Suprapubic skin (tissue), 3 donors: ENCODE data around the gene ZDHHC17.

ENCODE experiments used
- EP300 ChIP-seq: sonication (generic); formaldehyde crosslinking; IDR thresholded peaks from one replicate; pipeline ENCODE4 v1.6.1; 2017; ENCODE audit warnings: antibody characterized with exemption
- TF ChIP-seq, protein P1 (sequence below), 2 donors: fragments of 200-600 bp in 1 of 2; fragments of 450-650 bp in 1 of 2; sonication (generic) in 1 of 2; IDR thresholded peaks; one replicate each; pipeline ENCODE4 v1.5.1; 2016 to 2019; ENCODE audit warnings: antibody characterized with exemption in 2 of 2, mild to moderate bottlenecking in 1 of 2, moderate library complexity in 1 of 2

DNA sequence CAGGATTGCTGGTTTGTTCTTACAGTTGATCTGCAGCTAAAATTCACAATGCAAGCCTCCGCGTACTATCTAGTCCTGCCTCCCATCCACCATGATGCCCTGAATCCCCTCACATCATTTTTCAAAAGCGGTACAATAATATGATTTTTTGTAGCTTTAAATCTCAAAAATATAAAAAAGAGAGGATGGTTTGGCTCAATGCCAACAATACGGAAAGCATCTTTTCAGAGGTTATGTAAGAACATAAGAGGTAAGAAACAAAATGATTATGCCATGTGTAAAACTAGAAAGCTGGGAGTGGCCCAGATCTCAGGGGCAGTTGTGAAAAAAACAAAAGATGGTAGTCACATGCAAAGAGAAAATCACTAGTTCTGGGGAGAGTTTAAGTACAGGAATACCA, 24.0 kb upstream of the ZDHHC17 start:
- TF ChIP-seq EP300, result no peak
- TF ChIP-seq, protein P1, sequence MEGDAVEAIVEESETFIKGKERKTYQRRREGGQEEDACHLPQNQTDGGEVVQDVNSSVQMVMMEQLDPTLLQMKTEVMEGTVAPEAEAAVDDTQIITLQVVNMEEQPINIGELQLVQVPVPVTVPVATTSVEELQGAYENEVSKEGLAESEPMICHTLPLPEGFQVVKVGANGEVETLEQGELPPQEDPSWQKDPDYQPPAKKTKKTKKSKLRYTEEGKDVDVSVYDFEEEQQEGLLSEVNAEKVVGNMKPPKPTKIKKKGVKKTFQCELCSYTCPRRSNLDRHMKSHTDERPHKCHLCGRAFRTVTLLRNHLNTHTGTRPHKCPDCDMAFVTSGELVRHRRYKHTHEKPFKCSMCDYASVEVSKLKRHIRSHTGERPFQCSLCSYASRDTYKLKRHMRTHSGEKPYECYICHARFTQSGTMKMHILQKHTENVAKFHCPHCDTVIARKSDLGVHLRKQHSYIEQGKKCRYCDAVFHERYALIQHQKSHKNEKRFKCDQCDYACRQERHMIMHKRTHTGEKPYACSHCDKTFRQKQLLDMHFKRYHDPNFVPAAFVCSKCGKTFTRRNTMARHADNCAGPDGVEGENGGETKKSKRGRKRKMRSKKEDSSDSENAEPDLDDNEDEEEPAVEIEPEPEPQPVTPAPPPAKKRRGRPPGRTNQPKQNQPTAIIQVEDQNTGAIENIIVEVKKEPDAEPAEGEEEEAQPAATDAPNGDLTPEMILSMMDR (IDR thresholded peaks at IDR 0.05), result no peak
